Measurements from ENCODE around the gene HDAC11. TPM values are rescaled to one million over a fixed set of nuclear protein-coding genes. Genes with fewer than 3 reads are reported as not detected.
"Not testable (repeated sequence)": the region's sequence is repeated elsewhere in the genome, so short reads cannot be mapped to it uniquely, and the experiment has no call there.

The HDAC11 gene
- total RNA-seq, 1 experiment from 2014 or later: 13.4 TPM

DNA sequence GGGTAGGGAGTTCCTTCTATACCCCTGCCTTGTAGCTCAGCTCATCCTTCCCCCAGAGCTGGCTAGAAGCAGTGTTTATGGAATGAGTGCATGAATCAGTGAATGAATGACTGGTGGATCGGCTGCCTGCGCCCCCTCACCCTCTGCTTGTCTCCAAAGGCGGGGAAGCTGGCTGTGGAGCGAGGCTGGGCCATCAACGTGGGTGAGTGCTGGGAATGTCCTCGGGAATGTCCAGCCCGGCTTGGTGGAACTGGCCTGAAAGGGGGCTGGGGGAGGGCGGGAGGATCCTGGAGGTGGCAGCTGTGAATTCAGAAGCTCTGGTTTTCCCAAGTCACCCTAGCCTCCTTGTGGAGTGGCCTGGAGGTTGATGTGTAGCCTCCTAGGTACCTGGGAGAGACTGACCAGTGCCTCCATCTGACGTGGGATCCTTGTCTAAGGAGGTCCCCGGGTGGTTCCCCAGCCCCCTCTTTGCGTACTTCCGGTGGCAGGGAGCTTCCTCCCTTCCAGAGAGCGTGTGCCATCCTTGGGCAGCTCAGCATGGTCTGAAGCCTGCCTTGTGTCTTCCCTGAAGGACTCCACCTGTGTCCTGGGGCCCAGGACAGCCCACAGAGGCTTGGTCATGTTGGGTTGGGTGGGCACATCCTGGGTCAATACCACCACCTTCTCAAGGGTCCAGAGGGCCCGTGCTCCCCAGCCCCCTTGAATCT is 18.4 kb downstream of the HDAC11 start:
- Histone ChIP-seq H3K36me3 (no peaks in the 10 kb centered on the region), H3K4me3 (no peak overlapping the region), H3K27me3 (no peaks in the 10 kb centered on the region), H3K9me3 (no peaks in the 10 kb centered on the region)
- peak; percentile 60 for DNase-seq

- not testable (repeated sequence) for H3K4me3 ChIP-seq, H3K27me3 ChIP-seq, H3K36me3 ChIP-seq, DNase-seq, H3K9me3 ChIP-seq
Measured at GRCh38 chr3:13499246-13499645, 19.1 kb downstream of the HDAC11 start.

DNA sequence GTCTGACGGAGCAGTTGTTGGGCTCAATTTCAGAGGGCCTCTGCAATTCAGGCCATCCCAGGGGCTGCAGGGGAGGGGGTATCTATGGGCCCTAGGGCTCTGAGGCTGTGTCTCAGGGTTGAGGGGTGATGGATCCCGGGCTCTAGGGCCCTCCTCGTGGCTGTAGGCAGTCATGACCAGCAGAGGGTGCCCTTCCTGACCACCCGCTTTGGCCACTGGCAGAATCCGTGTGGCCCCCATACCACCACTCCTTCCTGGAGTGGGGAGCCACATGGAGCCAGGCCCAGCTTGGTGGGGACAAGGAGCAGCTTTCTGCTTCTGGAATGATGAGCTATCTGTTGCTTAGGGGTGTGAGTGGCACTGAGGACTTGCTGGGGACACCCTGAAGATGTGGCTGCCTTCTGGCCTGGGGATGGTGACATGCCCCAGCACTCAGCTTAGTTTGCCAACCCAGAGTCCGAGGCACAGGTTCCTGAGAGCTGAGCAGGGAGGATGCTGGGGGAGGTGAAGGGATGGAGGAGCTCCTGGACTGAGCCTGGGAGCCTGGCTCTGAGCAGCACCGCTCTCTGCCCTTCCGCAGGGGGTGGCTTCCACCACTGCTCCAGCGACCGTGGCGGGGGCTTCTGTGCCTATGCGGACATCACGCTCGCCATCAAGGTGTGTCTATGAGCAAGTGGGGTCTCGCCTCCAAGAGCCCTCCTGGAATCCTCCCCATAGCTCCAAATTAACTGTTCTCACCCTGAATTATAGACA is 20.2 kb downstream of the HDAC11 start:
- Histone ChIP-seq H3K9me3 (no peaks in the 10 kb centered on the region), H3K27me3 (no peaks in the 10 kb centered on the region), H3K4me3 (no peak overlapping the region), H3K36me3 (no peaks in the 10 kb centered on the region)
- no peak for DNase-seq

GRCh38 chr3:13501056-13501455 is 20.9 kb downstream of the HDAC11 start:
- H3K36me3 ChIP-seq: no peaks in the 10 kb centered on the region
- no peaks in the 10 kb centered on the region for H3K27me3 ChIP-seq
- DNase-seq: no peak
- H3K4me3 ChIP-seq: no peak overlapping the region
- H3K9me3 ChIP-seq: no peaks in the 10 kb centered on the region

DNA sequence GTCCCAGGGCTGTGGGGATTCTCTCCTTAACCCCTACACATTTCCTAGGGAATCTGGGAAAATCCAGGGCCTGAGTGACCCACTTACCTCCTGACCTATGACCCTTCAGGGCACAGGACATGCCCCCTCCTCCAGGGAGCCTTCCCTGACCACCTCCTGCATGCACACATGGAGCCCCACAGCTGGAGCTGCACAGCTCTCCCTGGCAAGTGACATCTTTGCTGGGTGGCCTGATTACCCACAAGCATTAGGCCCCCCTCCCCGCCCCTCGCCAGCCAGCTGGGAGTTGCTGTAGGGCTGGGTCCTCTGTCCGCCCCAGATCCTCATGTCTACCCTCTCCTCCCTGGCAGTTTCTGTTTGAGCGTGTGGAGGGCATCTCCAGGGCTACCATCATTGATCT is 21.4 kb downstream of the HDAC11 start:
- no peak for DNase-seq
- Histone ChIP-seq H3K9me3 (no peaks in the 10 kb centered on the region), H3K36me3 (no peaks in the 10 kb centered on the region), H3K4me3 (no peak overlapping the region), H3K27me3 (no peaks in the 10 kb centered on the region)

DNA sequence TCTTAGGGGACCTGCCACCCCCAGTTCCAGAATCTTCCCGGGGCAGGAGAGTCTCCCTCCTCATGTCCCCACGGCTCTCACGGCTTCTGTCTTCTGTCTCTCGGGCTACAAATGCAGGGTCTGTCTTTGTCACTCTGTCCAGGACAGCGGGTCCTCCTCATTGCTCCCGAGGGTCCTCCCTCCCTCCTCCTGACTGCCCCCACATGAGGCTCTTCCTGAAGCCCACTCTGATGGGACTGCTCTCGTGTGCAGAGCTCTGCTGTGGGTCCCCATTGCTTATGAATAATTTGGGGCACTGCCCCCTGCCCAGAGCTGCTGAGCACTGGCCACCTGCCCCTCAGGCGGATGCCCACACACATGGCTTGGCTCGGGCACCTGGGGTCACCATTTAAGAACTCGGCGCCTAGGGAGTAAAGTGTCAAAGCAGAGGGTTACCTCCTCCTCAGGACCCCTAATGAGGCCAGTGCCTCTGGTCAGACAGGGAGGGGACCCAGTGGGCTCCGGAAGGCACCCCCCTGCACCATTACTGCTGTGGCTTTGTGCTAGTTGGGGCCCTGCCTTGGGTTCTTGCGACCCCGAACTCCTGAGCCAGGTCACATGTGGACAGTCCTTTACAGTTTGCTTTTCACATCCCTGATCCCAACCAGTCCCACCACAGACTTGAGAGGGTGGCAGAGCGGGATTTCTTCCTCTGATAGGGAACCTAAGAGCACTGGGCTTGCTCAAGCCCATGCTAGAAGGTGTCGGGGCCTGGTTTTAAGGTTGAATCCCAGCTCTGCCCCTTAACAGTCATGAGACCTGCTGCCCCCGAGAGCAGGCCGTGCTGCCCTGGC is 22.1 kb downstream of the HDAC11 start:
- H3K4me3 ChIP-seq: no peak overlapping the region
- H3K27me3 ChIP-seq: no peaks in the 10 kb centered on the region
- H3K36me3 ChIP-seq: no peaks in the 10 kb centered on the region
- DNase-seq: no peak
- H3K9me3 ChIP-seq: no peaks in the 10 kb centered on the region

- H3K27me3 ChIP-seq: no peaks in the 10 kb centered on the region
- no peaks in the 10 kb centered on the region for H3K9me3 ChIP-seq
- H3K36me3 ChIP-seq: no peaks in the 10 kb centered on the region
- no peak overlapping the region for H3K4me3 ChIP-seq
- no peak for DNase-seq
Measured at GRCh38 chr3:13502791-13503060, 22.6 kb downstream of the HDAC11 start.

DNA sequence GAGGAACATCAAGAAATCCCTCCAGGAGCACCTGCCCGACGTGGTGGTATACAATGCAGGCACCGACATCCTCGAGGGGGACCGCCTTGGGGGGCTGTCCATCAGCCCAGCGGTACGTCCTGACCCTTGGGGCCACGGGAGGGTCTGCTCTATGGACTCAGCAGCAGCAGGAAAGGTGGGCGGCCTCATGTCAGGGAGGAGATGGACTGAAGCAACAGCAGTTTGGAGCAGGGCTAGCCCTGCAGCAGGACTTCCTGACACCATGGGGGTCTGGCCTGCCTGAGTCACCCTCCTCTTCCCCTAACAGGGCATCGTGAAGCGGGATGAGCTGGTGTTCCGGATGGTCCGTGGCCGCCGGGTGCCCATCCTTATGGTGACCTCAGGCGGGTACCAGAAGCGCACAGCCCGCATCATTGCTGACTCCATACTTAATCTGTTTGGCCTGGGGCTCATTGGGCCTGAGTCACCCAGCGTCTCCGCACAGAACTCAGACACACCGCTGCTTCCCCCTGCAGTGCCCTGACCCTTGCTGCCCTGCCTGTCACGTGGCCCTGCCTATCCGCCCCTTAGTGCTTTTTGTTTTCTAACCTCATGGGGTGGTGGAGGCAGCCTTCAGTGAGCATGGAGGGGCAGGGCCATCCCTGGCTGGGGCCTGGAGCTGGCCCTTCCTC is 24.2 kb downstream of the HDAC11 start:
- H3K36me3 ChIP-seq: no peaks in the 10 kb centered on the region
- no peak overlapping the region for H3K4me3 ChIP-seq
- DNase-seq: peak; percentile 83
- H3K9me3 ChIP-seq: no peaks in the 10 kb centered on the region
- no peaks in the 10 kb centered on the region for H3K27me3 ChIP-seq

GRCh38 chr3:13505147-13506130 is 25.3 kb downstream of the HDAC11 start:
- H3K4me3 ChIP-seq: no peak overlapping the region
- no peaks in the 10 kb centered on the region for H3K36me3 ChIP-seq
- no peaks in the 10 kb centered on the region for H3K9me3 ChIP-seq
- no peak for DNase-seq
- no peaks in the 10 kb centered on the region for H3K27me3 ChIP-seq

DNA sequence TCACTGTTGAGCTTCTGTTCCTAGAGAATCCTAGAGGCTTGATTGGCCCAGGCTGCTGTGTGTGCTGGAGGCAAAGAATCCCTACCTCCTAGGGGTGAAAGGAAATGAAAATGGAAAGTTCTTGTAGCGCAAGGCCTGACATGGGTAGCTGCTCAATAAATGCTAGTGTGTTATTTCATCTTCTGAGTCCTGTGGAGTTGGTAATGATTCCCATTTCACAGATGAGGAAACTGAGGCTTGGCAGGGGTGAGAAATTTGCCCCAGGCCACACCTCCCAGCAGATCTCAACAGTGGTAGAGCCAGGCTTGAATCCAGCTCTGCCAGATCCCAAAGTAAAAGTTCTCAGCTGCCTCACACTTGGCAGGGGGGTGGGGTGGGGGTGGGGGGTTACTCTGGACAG is 26.1 kb downstream of the HDAC11 start:
- Histone ChIP-seq H3K9me3 (no peaks in the 10 kb centered on the region), H3K4me3 (no peak overlapping the region), H3K27me3 (no peaks in the 10 kb centered on the region), H3K36me3 (no peaks in the 10 kb centered on the region)
- DNase-seq: no peak

DNA sequence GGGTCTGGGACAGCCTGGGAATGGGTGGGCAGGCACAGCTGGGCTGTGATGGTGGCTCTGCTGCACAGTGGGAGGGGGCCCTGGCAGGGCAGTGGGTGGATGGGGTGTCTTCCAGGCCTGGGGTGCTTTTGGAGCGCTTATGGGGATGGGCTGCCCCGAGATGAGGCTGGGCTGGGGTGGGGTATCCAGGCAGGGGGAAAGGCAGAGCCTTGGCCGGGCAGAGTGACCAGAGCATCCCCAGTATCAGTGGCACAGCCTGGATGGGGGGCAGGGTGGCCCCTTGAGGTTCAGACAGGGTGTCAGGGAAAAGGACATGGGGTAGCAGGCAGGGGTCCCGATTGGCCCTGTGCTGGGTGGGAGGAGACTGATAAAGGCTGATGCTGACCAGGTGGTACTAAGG is 26.6 kb downstream of the HDAC11 start:
- no peaks in the 10 kb centered on the region for H3K27me3 ChIP-seq

DNA sequence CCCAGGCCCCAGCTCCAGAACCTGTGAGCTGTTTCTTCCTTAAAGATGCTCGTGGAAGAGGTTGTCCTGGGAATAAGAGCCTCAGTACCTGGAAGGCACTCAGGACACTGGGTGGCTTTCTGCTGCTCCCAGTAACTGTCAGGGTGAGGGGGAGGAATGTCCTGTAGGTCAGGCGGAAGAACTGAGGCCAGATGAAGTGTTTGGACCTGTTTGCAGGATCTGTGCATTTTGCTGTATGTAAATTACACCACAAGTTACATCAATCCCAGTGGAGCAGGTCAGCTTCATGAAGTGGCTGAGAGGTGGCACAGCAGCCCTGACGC is 27.1 kb downstream of the HDAC11 start:
- H3K27me3 ChIP-seq: no peaks in the 10 kb centered on the region
- no peak for DNase-seq
- H3K36me3 ChIP-seq: no peaks in the 10 kb centered on the region
- no peaks in the 10 kb centered on the region for H3K9me3 ChIP-seq
- no peak overlapping the region for H3K4me3 ChIP-seq

More for the DNA sequence above, 26.6 kb downstream of the HDAC11 start:
- Histone ChIP-seq H3K9me3 (no peaks in the 10 kb centered on the region), H3K4me3 (no peak overlapping the region), H3K36me3 (no peaks in the 10 kb centered on the region)
- no peak for DNase-seq

GRCh38 chr3:13507570-13508339 is 27.6 kb downstream of the HDAC11 start:
- peak; percentile 96 for DNase-seq
- H3K4me3 ChIP-seq: no peak overlapping the region
- H3K27me3 ChIP-seq: no peaks in the 10 kb centered on the region
- H3K36me3 ChIP-seq: no peaks in the 10 kb centered on the region
- no peaks in the 10 kb centered on the region for H3K9me3 ChIP-seq

DNA sequence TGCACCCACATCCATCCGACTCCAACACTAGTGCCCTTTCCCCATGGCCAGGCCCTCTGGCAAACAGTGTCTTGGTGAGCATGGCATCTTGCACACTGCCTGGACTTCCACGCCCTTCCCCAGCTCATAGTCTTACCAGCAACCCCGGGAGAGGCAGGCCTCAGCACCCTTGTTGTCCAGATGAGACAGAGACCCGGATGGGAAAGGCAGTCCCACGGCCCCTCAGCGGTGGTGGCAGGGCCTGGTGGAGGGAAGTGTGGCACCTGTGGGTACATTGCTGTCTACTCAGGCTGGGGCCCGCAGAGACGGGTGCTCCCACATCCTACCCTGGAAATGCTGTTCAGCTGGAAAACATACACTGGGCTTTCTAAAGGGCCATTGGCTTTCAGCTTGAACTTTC is 28.4 kb downstream of the HDAC11 start:
- Histone ChIP-seq H3K9me3 (no peaks in the 10 kb centered on the region), H3K36me3 (no peaks in the 10 kb centered on the region), H3K4me3 (no peak overlapping the region), H3K27me3 (no peaks in the 10 kb centered on the region)
- no peak for DNase-seq

DNA sequence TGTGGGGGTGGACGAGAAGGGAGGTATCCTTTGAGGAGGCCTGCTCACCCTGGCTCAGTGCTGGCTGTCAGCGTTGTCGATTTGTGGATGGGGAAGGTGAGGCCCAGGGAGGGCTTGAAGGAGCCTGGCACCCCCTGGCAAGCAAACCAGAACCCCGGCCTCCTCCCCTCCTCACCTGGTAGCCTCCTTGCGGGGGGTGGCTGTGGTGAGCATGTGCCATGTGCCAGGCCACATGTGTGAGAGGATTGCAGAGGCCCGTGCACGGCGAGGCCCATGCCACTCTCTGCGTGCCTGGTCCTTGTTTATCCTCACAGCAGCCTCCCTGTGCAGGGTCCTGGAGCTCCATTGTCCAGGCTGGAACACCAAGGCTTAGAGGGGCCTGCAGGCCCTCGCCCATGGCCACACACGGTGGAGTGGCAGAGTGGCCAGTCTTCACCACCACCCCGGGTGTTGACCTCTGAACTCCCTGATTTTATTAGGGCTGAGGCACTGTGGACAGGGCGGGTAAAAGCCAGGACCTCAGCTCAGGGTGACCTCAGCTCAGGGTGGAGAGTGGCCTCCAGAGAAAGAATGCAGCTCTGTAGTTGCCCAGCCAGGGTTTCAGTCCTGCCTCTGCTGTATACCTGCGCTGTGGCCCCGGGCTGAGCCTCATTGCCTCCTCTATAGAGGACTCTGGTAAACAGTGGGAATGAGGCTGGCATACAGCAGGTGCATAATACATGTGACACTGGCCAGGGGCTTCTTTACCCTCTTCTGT is 29.1 kb downstream of the HDAC11 start:
- Histone ChIP-seq H3K9me3 (no peaks in the 10 kb centered on the region), H3K27me3 (no peaks in the 10 kb centered on the region), H3K4me3 (no peak overlapping the region), H3K36me3 (no peaks in the 10 kb centered on the region)
- no peak for DNase-seq

Data from MG63 (cell line).